Measurements from ENCODE around the gene LEF1.
"Not testable (repeated sequence)": the region's sequence is repeated elsewhere in the genome, so short reads cannot be mapped to it uniquely, and the experiment has no call there.

The LEF1 gene

GRCh38 chr4:108029016-108029720 is 139.6 kb downstream of the LEF1 start:
- DNase-seq: no peak

- DNase-seq: no peak
Measured at GRCh38 chr4:108024878-108025165, 143.9 kb downstream of the LEF1 start.

GRCh38 chr4:108024085-108024877 is 144.5 kb downstream of the LEF1 start:
- no peak for DNase-seq

- DNase-seq: no peak
Measured at GRCh38 chr4:108018884-108019187, 149.9 kb downstream of the LEF1 start.

- DNase-seq: peak; percentile 82
Measured at GRCh38 chr4:108018040-108018883, 150.5 kb downstream of the LEF1 start.

- no peak for DNase-seq
Measured at GRCh38 chr4:108013955-108014354, 154.8 kb downstream of the LEF1 start.

- DNase-seq: no peak
Measured at GRCh38 chr4:108013327-108013726, 155.4 kb downstream of the LEF1 start.

- not testable (repeated sequence) for DNase-seq
Measured at GRCh38 chr4:108012382-108012781, 156.3 kb downstream of the LEF1 start.

GRCh38 chr4:108010167-108010566 is 158.6 kb downstream of the LEF1 start:
- no peak for DNase-seq

GRCh38 chr4:108008721-108009120 is 160.0 kb downstream of the LEF1 start:
- no peak for DNase-seq

- no peak for DNase-seq
Measured at GRCh38 chr4:108007984-108008383, 160.7 kb downstream of the LEF1 start.

GRCh38 chr4:108006361-108006760 is 162.4 kb downstream of the LEF1 start:
- DNase-seq: no peak

- DNase-seq: no peak
Measured at GRCh38 chr4:108005807-108006206, 162.9 kb downstream of the LEF1 start.

- no peak for DNase-seq
Measured at GRCh38 chr4:108004646-108005045, 164.1 kb downstream of the LEF1 start.

- no peak for DNase-seq
Measured at GRCh38 chr4:108003982-108004515, 164.7 kb downstream of the LEF1 start.

- no peak for DNase-seq
Measured at GRCh38 chr4:108001540-108002135, 167.1 kb downstream of the LEF1 start.

GRCh38 chr4:107999932-108000539 is 168.7 kb downstream of the LEF1 start:
- DNase-seq: no peak

GRCh38 chr4:107997794-107998193 is 170.9 kb downstream of the LEF1 start:
- no peak for DNase-seq

Data from T-helper 9 cell (primary cell).